ENCODE measurements around the gene FANK1. TPM values are rescaled to one million over a fixed set of nuclear protein-coding genes. Genes with fewer than 3 reads are reported as not detected.

The FANK1 gene
- total and polyA plus RNA-seq, 12 donors, result 1.7 to 23.7 (median 4.6) TPM

DNA sequence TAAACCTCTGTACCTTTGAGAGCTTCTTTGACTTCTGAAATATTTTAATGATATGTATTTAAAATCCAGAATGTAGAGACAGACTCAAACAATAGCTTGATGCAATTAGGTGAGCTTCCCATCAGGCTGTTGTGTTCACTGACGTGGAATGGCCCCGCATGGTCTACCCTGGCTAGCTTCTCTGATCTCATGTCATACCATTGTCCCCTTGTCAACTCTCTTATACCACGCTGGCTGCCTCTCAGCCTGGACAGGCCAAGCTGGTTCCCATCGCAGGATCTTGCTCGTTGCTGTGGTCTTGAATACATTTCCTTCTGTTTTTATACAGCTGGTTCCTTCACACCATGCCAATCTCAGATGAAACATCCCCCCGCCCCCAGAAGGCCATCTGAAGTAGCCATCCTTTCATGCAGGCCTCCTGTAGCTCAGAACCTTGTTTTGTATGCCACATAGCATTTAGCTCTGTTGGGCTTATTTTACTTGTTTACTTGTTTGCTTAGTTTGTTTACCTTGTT, 84.2 kb downstream of the FANK1 start:
- no peaks in the 10 kb centered on the region for H3K36me3 ChIP-seq (replicated peaks in 1 of 2)
- H3K27ac ChIP-seq, result no peak overlapping the region
- H3K4me3 ChIP-seq, result no peak overlapping the region
- intact Hi-C loops (cut with DNase I), result loop anchor here (1.0 to 5.0 kb wide), 3 partner anchors 407 to 524 kb away; partner anchors contain the start of gene ADAM12 (in 1 of the 2)
- TF ChIP-seq POLR2A (IDR thresholded peaks at IDR 0.05), result no peak
- TF ChIP-seq, protein P1, sequence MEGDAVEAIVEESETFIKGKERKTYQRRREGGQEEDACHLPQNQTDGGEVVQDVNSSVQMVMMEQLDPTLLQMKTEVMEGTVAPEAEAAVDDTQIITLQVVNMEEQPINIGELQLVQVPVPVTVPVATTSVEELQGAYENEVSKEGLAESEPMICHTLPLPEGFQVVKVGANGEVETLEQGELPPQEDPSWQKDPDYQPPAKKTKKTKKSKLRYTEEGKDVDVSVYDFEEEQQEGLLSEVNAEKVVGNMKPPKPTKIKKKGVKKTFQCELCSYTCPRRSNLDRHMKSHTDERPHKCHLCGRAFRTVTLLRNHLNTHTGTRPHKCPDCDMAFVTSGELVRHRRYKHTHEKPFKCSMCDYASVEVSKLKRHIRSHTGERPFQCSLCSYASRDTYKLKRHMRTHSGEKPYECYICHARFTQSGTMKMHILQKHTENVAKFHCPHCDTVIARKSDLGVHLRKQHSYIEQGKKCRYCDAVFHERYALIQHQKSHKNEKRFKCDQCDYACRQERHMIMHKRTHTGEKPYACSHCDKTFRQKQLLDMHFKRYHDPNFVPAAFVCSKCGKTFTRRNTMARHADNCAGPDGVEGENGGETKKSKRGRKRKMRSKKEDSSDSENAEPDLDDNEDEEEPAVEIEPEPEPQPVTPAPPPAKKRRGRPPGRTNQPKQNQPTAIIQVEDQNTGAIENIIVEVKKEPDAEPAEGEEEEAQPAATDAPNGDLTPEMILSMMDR (IDR thresholded peaks at IDR 0.05), result no peak
- no peaks in the 10 kb centered on the region for H3K9me3 ChIP-seq (replicated peaks in 1 of 3)
- H3K27me3 ChIP-seq, result no peaks in the 10 kb centered on the region
- WGBS, 4 donors, result 76 to 93% (median 83%) methylated on average over 6 of the region's 6 CpGs
- no peaks in the 10 kb centered on the region for H3K4me1 ChIP-seq (replicated peaks in 1 of 2)
- DNase-seq, result no peak

DNA sequence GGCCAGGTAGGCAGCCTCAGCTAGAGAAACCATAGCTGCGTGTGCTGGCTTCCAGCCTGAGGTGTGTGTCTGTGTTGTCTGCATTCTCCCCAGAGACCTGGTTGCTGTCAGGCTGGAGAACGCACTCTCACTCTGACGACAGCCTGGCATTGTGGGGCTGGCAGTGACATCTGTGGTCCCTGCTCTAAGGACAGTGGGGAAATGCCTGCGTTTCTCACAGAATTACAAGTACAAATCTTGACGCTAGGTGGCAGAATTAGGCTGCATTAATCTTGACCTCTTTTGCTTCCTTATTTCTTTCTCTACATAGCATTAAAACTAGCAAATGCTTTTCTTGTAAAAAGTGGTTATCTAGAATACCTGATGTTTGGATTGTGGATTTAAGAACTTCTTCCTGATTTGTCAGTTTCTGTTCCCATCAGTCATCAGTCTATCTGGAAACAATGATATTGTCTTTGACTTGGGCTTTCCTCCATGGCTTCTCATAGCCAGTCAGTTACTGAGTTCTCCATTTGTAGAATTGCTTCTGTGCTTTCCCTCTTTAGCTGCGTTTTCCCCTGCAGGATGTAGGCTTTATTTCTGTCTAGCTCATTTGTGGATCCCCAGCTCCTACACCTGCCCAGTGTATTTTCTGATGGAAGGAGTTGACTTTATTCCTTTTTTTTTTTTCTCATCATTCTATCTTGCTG, 86.0 kb downstream of the FANK1 start:
- Histone ChIP-seq H3K36me3 (replicated peaks in 1 of 2) (no peaks in the 10 kb centered on the region), H3K4me1 (replicated peaks in 1 of 2) (no peaks in the 10 kb centered on the region), H3K9me3 (replicated peaks in 1 of 3) (no peaks in the 10 kb centered on the region), H3K4me3 (no peak overlapping the region), H3K27me3 (no peaks in the 10 kb centered on the region), H3K27ac (no peak overlapping the region)
- intact Hi-C loops (cut with DNase I), result loop anchor here (5.0 kb wide), 2 partner anchors 405 to 520 kb away; partner anchors contain the start of gene ADAM12 (in 1 of the 2)
- WGBS, 4 donors, result 10 to 23% (median 17%) methylated on average over 5 to 6 of the region's 6 CpGs
- no peak for TF ChIP-seq POLR2A (IDR thresholded peaks at IDR 0.05)
- TF ChIP-seq, protein P1 (IDR thresholded peaks at IDR 0.05), result peak; percentile 53 to 88 (median 77)
- peak in 6 of 7 donors; percentile 37 to 81 (median 58) for DNase-seq

DNA sequence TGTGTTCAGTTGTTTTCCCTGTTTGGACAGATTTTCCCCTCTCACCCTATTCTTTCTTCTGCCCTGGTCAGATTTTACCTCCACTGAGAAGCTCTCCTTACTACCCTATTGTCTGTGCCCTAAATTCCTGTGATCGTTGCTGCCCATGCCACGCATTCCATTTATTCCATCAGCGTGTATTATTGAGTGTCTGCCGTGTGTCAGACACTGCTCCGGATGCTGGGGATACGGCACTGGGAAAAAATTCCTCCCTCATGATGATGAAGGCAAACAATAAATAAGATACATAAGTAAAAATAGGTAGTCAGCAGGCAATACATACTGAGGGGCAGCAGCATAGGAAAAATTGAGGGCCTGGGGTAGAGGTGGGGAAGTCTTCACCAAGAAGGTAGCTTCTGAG, 86.8 kb downstream of the FANK1 start:
- Histone ChIP-seq H3K4me3 (no peak overlapping the region), H3K4me1 (replicated peaks in 1 of 2) (no peaks in the 10 kb centered on the region), H3K27me3 (no peaks in the 10 kb centered on the region), H3K36me3 (replicated peaks in 1 of 2) (no peaks in the 10 kb centered on the region), H3K27ac (no peak overlapping the region), H3K9me3 (replicated peaks in 1 of 3) (no peaks in the 10 kb centered on the region)
- no peak for DNase-seq
- 80 to 94% (median 91%) methylated on average over 6 of the region's 6 CpGs for WGBS, 4 donors
- TF ChIP-seq, protein P1 (IDR thresholded peaks at IDR 0.05), result no peak
- no peak for TF ChIP-seq POLR2A (IDR thresholded peaks at IDR 0.05)
- intact Hi-C loops (cut with DNase I), result loop anchor here (5.0 kb wide), 2 partner anchors 404 to 519 kb away; partner anchors contain the start of gene ADAM12 (in 1 of the 2)

DNA sequence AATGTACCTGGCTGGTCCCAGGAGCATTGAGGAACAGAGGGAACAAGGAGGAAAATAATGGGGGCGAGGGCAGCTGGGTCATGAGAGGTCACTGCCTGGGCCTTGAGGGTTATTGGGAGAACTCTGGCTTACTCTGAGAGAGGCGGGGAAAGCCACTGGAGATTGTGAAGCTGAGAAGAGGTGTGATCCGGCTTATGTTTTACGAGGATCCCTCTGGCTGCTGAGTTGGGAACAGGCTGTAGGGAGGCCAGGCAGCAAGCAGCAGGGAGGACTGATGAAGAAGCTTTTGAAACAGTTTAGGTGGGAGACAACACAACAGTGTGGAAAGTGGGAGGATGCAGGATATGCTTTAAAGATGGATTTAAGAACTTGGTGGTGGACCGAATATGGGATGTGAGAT, 87.3 kb downstream of the FANK1 start:
- TF ChIP-seq POLR2A (IDR thresholded peaks at IDR 0.05), result no peak
- TF ChIP-seq, protein P1 (IDR thresholded peaks at IDR 0.05), result no peak
- no peak for DNase-seq
- intact Hi-C loops (cut with DNase I), result loop anchor here (5.0 kb wide), 2 partner anchors 404 to 519 kb away; partner anchors contain the start of gene ADAM12 (in 1 of the 2)
- Histone ChIP-seq H3K36me3 (replicated peaks in 1 of 2) (no peaks in the 10 kb centered on the region), H3K4me1 (replicated peaks in 1 of 2) (no peaks in the 10 kb centered on the region), H3K4me3 (no peak overlapping the region), H3K9me3 (replicated peaks in 1 of 3) (no peaks in the 10 kb centered on the region), H3K27ac (no peak overlapping the region), H3K27me3 (no peaks in the 10 kb centered on the region)
- WGBS, 4 donors, result 92 to 96% (median 94%) methylated on average over 5 of the region's 5 CpGs
